ENCODE measurements around the gene PASK. TPM values are rescaled to one million over a fixed set of nuclear protein-coding genes. Genes with fewer than 3 reads are reported as not detected.

The PASK gene
- total and polyA plus RNA-seq, 8 donors = 0.58 to 56.7 (median 5.9) TPM

DNA sequence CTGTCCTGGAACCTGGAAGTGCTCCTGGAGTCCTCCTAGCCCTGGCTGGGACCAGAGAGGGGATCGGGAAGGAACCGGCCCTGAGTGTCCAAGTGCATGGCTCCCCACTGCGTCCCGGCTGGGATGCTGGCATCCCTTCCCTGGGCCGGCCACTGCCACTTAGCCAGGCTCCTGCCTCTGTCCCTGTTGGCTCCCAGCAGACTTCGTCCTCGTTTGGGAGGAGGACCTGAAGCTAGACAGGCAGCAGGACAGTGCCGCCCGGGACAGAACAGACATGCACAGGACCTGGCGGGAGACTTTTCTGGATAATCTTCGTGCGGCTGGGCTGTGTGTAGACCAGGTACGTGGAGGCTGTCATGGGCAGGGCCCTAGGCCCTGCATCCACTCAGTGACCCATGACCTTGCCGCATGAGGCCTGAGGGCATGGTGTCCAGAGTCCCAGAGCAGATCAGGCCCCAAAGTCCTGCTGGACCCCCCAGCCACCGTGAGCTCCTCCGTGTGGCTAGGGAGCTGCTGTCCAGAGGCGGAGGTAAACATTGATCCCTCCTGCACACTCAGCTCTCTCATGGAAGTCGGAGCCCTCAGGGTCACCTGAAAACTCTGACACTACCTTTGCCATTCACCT lies 46.3 kb upstream of the PASK start:
- Histone ChIP-seq H3K27me3 (no peaks in the 10 kb centered on the region), H3K36me3 (no peaks in the 10 kb centered on the region), H3K4me1 (peaks cover 0 to 12% (median 2%) of the 10 kb centered on the region in 4 donors), H3K4me3 (no peak overlapping the region), H3K9me3 (no peaks in the 10 kb centered on the region), H3K27ac (no peak overlapping the region)
- no peak for DNase-seq
- WGBS, 5 donors = 82 to 87% (median 82%) methylated on average over 11 to 18 of the region's 18 CpGs
- TF ChIP-seq EP300 (IDR thresholded peaks at IDR 0.05) = no peak
- TF ChIP-seq POLR2AphosphoS5 (IDR thresholded peaks at IDR 0.05) = no peak
- TF ChIP-seq POLR2A (IDR thresholded peaks at IDR 0.05) = no peak
- TF ChIP-seq, protein P1, sequence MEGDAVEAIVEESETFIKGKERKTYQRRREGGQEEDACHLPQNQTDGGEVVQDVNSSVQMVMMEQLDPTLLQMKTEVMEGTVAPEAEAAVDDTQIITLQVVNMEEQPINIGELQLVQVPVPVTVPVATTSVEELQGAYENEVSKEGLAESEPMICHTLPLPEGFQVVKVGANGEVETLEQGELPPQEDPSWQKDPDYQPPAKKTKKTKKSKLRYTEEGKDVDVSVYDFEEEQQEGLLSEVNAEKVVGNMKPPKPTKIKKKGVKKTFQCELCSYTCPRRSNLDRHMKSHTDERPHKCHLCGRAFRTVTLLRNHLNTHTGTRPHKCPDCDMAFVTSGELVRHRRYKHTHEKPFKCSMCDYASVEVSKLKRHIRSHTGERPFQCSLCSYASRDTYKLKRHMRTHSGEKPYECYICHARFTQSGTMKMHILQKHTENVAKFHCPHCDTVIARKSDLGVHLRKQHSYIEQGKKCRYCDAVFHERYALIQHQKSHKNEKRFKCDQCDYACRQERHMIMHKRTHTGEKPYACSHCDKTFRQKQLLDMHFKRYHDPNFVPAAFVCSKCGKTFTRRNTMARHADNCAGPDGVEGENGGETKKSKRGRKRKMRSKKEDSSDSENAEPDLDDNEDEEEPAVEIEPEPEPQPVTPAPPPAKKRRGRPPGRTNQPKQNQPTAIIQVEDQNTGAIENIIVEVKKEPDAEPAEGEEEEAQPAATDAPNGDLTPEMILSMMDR (IDR thresholded peaks at IDR 0.05) = no peak
- intact Hi-C loops (cut with DNase I; ENCODE audit: low total_unique reads) = no loop called here

DNA sequence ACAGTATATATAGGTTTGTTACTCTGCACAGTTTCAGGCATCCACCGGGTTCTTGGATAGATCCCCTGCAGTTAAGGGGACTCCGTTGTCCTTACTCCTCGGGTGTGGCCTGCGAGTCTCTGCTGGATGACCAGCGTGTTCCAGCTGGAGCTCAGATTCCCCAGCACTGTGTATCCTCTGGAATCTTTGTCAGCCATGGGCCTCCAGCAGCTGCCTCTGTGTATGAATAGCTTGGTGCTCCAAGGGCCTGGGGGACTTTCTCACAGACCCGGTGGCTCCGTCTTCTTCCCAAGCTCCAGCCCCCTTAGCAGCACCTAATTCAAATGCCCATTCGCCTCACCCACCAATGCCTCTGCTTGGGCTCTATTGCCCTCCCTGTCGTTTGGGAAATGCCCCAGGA lies 45.5 kb upstream of the PASK start:
- Histone ChIP-seq H3K27ac (no peak overlapping the region), H3K4me3 (no peak overlapping the region), H3K27me3 (no peaks in the 10 kb centered on the region), H3K4me1 (peaks cover 0 to 20% (median 3%) of the 10 kb centered on the region in 4 donors), H3K9me3 (no peaks in the 10 kb centered on the region), H3K36me3 (no peaks in the 10 kb centered on the region)
- 72 to 83% (median 80%) methylated on average over 9 of the region's 9 CpGs for WGBS, 5 donors
- intact Hi-C loops (cut with DNase I; ENCODE audit: low total_unique reads) = no loop called here
- TF ChIP-seq POLR2A (IDR thresholded peaks at IDR 0.05) (no peak), EP300 (IDR thresholded peaks at IDR 0.05) (no peak), POLR2AphosphoS5 (IDR thresholded peaks at IDR 0.05) (no peak)
- TF ChIP-seq, protein P1 (IDR thresholded peaks at IDR 0.05) = no peak
- DNase-seq = no peak

DNA sequence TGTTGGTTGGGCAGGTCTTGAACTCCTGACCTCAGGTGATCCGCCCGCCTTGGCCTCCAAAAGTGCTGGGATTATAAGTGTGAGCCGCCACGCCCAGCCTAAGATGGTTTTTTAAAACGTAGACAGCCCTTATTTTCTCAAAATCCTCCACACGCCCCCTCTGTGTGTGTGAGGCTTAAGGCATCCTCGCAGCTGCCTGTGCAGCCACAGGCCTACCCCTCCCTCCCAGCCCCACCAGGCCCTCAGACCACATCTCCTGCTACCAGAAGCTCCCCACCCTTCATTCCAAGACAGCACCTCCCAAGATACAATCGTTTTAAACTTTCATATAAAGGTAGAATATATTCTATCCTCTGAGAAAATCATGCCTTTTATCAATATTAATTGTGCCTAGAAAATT lies 44.0 kb upstream of the PASK start:
- H3K36me3 ChIP-seq = no peaks in the 10 kb centered on the region
- H3K27me3 ChIP-seq = peaks cover 0 to 6% (median 0%) of the 10 kb centered on the region in 3 donors
- no peak overlapping the region for H3K27ac ChIP-seq
- TF ChIP-seq POLR2A (IDR thresholded peaks at IDR 0.05) = no peak
- TF ChIP-seq EP300 (IDR thresholded peaks at IDR 0.05) = no peak
- DNase-seq = no peak
- no peaks in the 10 kb centered on the region for H3K9me3 ChIP-seq
- WGBS, 5 donors = 78 to 86% (median 84%) methylated on average over 8 of the region's 8 CpGs
- H3K4me1 ChIP-seq = peaks cover 0 to 28% (median 6%) of the 10 kb centered on the region in 4 donors
- H3K4me3 ChIP-seq = no peak overlapping the region
- intact Hi-C loops (cut with DNase I; ENCODE audit: low total_unique reads) = no loop called here

DNA sequence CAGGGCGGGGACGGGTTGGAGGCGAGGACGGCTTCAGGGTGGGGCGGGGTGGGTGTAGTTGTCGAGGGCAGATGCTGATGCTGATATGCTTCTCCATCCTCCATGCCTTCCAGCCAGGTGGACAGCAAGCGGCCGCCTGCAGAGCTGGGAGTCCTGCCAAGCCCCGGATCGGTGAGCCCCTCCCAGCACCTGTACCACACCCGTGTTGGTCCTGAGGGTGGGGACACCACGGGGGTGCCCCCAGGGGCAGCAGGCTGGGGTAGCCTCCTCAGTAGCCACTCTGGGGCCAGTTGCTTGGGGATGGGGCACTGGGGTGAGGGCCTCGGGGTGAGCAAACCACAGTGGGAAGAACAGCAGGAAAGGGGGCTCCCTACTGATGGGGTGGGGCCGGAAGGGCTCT lies 41.8 kb upstream of the PASK start:
- DNase-seq = peak; percentile 41 to 43
- 35 to 68% (median 45%) methylated on average over 4 to 14 of the region's 14 CpGs for WGBS, 5 donors
- peak overlapping the region in 1 of 5 donors; percentile 43 for H3K27ac ChIP-seq
- intact Hi-C loops (cut with DNase I; ENCODE audit: low total_unique reads) = no loop called here
- H3K4me1 ChIP-seq = peaks cover 0 to 33% (median 7%) of the 10 kb centered on the region in 4 donors
- no peak overlapping the region for H3K4me3 ChIP-seq
- no peak for TF ChIP-seq POLR2A (IDR thresholded peaks at IDR 0.05)
- TF ChIP-seq, protein P1 (IDR thresholded peaks at IDR 0.05) = no peak
- TF ChIP-seq EP300 (IDR thresholded peaks at IDR 0.05) = no peak
- TF ChIP-seq POLR2AphosphoS5 (IDR thresholded peaks at IDR 0.05) = no peak
- H3K36me3 ChIP-seq = no peaks in the 10 kb centered on the region
- H3K9me3 ChIP-seq = no peaks in the 10 kb centered on the region
- peaks cover 0 to 19% (median 0%) of the 10 kb centered on the region in 3 donors for H3K27me3 ChIP-seq
